ENCODE data around the gene RHOB. TPM values are rescaled to one million over a fixed set of nuclear protein-coding genes. Genes with fewer than 3 reads are reported as not detected.

The RHOB gene
- total RNA-seq, 2 donors from 2014 or later, result 77.5 to 165 TPM

DNA sequence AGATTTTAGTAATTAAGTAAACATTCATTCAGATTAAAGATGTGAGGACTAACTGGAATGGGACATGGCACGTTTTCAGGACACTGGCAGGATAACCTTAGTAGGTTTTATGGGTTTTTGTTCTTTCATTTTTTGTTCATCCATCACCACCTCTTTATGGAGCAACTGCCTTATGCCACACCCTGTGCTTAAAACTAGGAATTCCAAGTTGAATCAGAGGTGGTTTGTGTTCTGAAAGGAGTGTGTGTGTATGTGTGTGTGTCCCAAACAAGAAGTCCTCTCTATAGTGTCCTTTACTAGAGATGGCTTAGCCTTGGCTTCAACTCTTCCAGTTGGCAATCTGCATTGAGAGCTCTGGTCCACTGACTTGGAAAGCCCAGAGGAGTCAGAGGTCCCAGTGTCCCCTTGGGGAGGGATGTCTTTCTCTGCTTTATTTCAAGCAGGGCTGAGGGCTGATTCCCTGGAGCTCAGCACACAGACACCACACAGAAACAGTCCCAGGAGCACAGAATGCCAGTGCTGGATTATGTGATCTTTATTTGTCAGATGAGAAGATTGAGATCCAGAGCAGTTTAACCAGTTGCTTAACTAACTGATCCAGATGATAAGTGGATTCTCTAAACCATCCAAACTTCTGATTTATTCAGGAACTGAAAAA is 25.2 kb downstream of the RHOB start:
- DNase-seq, result no peak
- Histone ChIP-seq H3K9ac (ENCODE audit: low read depth in 2 of 2, low read length in 2 of 2) (no peak overlapping the region), H3K36me3 (no peaks in the 10 kb centered on the region), H3K27me3 (no peaks in the 10 kb centered on the region), H3K9me3 (no peaks in the 10 kb centered on the region), H3K4me1 (no peaks in the 10 kb centered on the region), H3K27ac (no peak overlapping the region), H3K4me3 (no peak overlapping the region)
- TF ChIP-seq, protein P1, sequence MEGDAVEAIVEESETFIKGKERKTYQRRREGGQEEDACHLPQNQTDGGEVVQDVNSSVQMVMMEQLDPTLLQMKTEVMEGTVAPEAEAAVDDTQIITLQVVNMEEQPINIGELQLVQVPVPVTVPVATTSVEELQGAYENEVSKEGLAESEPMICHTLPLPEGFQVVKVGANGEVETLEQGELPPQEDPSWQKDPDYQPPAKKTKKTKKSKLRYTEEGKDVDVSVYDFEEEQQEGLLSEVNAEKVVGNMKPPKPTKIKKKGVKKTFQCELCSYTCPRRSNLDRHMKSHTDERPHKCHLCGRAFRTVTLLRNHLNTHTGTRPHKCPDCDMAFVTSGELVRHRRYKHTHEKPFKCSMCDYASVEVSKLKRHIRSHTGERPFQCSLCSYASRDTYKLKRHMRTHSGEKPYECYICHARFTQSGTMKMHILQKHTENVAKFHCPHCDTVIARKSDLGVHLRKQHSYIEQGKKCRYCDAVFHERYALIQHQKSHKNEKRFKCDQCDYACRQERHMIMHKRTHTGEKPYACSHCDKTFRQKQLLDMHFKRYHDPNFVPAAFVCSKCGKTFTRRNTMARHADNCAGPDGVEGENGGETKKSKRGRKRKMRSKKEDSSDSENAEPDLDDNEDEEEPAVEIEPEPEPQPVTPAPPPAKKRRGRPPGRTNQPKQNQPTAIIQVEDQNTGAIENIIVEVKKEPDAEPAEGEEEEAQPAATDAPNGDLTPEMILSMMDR (IDR thresholded peaks at IDR 0.05), result no peak
- intact Hi-C loops (cut with DNase I), result no loop called here

DNA sequence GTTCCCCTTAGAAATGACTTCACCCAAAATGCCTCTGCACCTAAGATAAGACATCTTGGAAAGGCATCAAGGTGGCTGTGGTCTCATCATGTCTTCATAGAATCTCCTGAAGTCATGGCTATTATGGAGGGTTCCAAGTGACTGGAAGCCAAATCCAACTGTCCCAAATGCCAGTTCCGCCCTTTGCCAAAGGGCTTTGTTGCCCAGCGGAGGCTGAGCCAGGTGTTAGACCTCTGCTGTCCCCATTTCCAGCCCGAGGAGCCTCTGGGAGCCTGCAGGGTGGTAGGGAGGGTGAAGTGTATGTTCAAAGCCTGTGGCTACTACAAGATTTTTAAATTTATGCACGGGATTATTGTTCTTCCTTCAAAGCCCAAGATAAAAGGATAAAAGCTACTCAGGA is 25.7 kb downstream of the RHOB start:
- H3K36me3 ChIP-seq, result no peaks in the 10 kb centered on the region
- no peaks in the 10 kb centered on the region for H3K9me3 ChIP-seq
- H3K27me3 ChIP-seq, result no peaks in the 10 kb centered on the region
- intact Hi-C loops (cut with DNase I), result no loop called here
- H3K4me1 ChIP-seq, result no peaks in the 10 kb centered on the region
- TF ChIP-seq, protein P1 (IDR thresholded peaks at IDR 0.05), result no peak
- no peak overlapping the region for H3K9ac ChIP-seq (ENCODE audit: low read depth in 2 of 2, low read length in 2 of 2)
- H3K27ac ChIP-seq, result no peak overlapping the region
- DNase-seq, result no peak
- H3K4me3 ChIP-seq, result no peak overlapping the region

DNA sequence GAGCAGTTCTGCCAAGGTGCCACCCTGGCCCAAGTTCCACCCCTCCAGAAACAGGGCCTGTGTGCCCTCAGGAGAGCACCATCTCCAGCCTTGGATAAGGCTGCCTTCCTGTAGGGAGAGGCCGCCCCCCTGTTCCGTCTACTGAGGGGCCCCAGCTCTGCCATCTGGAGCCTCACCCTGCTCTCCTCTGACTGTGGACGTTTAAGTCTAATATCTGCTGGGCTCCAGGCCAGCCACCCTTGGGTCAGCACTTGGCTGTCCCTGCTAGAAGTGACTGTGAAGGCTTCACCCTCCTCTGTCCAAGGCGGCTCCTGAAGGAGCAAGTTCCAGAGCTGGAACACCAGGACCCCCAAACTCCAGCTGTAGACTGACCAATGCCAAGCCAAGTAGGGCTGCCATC is 26.3 kb downstream of the RHOB start:
- H3K36me3 ChIP-seq, result no peaks in the 10 kb centered on the region
- H3K9ac ChIP-seq (ENCODE audit: low read depth in 2 of 2, low read length in 2 of 2), result no peak overlapping the region
- H3K27ac ChIP-seq, result no peak overlapping the region
- no peak overlapping the region for H3K4me3 ChIP-seq
- no peaks in the 10 kb centered on the region for H3K4me1 ChIP-seq
- no peaks in the 10 kb centered on the region for H3K27me3 ChIP-seq
- intact Hi-C loops (cut with DNase I), result no loop called here
- TF ChIP-seq, protein P1 (IDR thresholded peaks at IDR 0.05), result no peak
- no peaks in the 10 kb centered on the region for H3K9me3 ChIP-seq
- DNase-seq, result no peak

DNA sequence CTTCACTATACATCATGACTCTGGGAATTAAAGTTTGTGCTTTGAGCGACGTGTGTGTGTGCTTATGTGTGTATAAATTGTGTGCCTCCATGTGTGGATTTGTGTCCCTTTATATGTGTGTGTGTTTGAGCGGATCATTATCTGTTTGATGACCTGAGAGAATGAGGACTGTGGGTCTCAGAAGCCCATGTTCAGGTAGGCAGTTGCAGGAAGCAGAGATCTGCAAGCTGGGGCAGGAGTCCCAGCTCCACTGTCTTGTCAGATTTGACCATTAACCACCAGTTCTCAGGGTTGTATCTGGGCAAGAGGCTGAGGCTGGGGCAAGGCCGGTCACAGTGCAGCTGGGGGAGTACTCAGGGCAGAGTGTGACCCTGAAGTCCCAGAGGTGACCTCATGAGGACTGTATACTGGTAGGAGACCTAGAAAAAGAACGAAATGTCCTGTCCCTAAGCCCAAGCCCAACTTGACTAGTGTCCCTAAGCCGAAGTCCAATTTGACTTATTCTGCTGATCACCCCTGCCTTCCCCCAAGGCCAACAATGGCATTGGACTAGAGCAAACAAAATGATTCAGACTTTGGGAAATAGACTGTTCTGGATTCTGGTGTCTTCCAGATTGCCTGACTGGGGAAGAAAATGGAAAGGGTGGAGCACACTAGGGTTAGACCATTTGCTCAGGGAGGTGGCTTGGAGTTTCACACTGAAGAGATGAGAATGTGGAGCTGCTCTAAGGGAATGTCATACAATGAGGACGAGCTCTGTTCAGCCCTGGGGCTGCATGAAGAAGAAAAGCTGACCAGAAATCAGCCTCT is 28.1 kb downstream of the RHOB start:
- H3K27me3 ChIP-seq, result no peaks in the 10 kb centered on the region
- H3K36me3 ChIP-seq, result no peaks in the 10 kb centered on the region
- H3K9ac ChIP-seq (ENCODE audit: low read depth in 2 of 2, low read length in 2 of 2), result no peak overlapping the region
- no peaks in the 10 kb centered on the region for H3K9me3 ChIP-seq
- no peak for DNase-seq
- TF ChIP-seq, protein P1 (IDR thresholded peaks at IDR 0.05), result no peak
- no peak overlapping the region for H3K4me3 ChIP-seq
- H3K27ac ChIP-seq, result no peak overlapping the region
- intact Hi-C loops (cut with DNase I), result no loop called here
- H3K4me1 ChIP-seq, result no peaks in the 10 kb centered on the region

DNA sequence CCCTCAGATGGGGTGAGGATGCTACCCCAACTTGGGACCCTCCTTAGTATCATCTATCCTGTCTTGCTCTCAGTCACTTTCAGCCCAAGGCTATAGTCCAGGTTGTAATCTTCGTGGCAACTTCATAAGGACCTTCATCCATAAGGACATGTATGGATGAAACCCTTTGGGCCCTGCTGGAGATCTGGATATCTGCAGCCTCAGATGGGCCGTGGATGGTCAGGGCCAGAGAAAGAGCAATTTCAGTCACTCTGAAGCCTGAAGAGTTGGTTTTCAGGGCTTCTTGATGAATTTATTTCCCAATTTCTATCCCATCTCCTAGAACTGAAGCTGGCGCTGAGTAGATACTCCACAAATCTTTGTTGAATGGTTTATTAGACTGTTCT is 28.7 kb downstream of the RHOB start:
- Histone ChIP-seq H3K27me3 (no peaks in the 10 kb centered on the region), H3K27ac (no peak overlapping the region), H3K9ac (ENCODE audit: low read depth in 2 of 2, low read length in 2 of 2) (no peak overlapping the region), H3K36me3 (no peaks in the 10 kb centered on the region), H3K4me3 (no peak overlapping the region), H3K4me1 (no peaks in the 10 kb centered on the region), H3K9me3 (no peaks in the 10 kb centered on the region)
- intact Hi-C loops (cut with DNase I), result no loop called here
- no peak for DNase-seq
- TF ChIP-seq, protein P1 (IDR thresholded peaks at IDR 0.05), result no peak

Measured in colonic mucosa (tissue), 4 donors.